IMR-90 (cell line): ENCODE data around the gene MADD. TPM values are rescaled to one million over a fixed set of nuclear protein-coding genes. Genes with fewer than 3 reads are reported as not detected.

Experiments used
- ATAC-seq: fragments of 200-7000 bp; cut with Tn5 transposase; 2 replicates; pipeline ENCODE4 v1.9.1; 2020; ENCODE audit warnings: low read depth, mild to moderate bottlenecking, moderate library complexity
- BruUV-seq: library from RNA; stranded (reverse); fragments of 400-500 nt; replicated peaks from 2 replicates; lab custom pipeline; 2021; lab: Mats Ljungman, UMichigan
- CTCF ChIA-PET: fragments of 300-600 bp; formaldehyde crosslinking; extraction: SDS; loops from one replicate; lab custom pipeline; 2021; ENCODE audit warnings: antibody characterized with exemption; lab: Yijun Ruan, JAX
- POLR2A ChIA-PET: fragments of 300-600 bp; sonication (Branson Sonifier 250); formaldehyde crosslinking; loops from one replicate; lab custom pipeline; 2022; ENCODE audit warnings: antibody characterized with exemption; ENCODE audit not compliant: unreplicated experiment; lab: Charles Lee
- DNase-seq: peaks from one replicate; pipeline ENCODE4 v3.0.0; 2013
- H2AFZ ChIP-seq: replicated peaks from 2 replicates; pipeline ENCODE3; 2013; ENCODE audit warnings: low read length, mild to moderate bottlenecking; ENCODE audit not compliant: poor library complexity
- H2AK5ac ChIP-seq: 2 replicates; pipeline ENCODE4 v1.6.1; 2013; ENCODE audit warnings: low read depth, low read length, inconsistent platforms
- H2AK9ac ChIP-seq: replicated peaks from 2 replicates; pipeline ENCODE3; 2013; ENCODE audit warnings: mild to moderate bottlenecking, low read depth, low read length, moderate library complexity; ENCODE audit not compliant: poor library complexity
- H2BK120ac ChIP-seq: 2 replicates; pipeline ENCODE4 v1.6.1; 2013; ENCODE audit warnings: low read depth, low read length, inconsistent platforms
- H2BK15ac ChIP-seq: 3 replicates; pipeline ENCODE4 v1.6.1; 2013; ENCODE audit warnings: low read depth, low read length, inconsistent platforms
- H2BK20ac ChIP-seq: 2 replicates; pipeline ENCODE4 v1.6.1; 2013; ENCODE audit warnings: low read depth, mild to moderate bottlenecking, inconsistent platforms, low read length, moderate library complexity
- H2BK5ac ChIP-seq: 2 replicates; pipeline ENCODE4 v1.6.1; 2013; ENCODE audit warnings: mild to moderate bottlenecking, low read depth, low read length, inconsistent platforms; ENCODE audit not compliant: poor library complexity, severe bottlenecking
- H3K14ac ChIP-seq: replicated peaks from 2 replicates; pipeline ENCODE4 v1.6.1; 2013; ENCODE audit warnings: low read depth, low read length, inconsistent platforms
- H3K18ac ChIP-seq: 2 replicates; pipeline ENCODE4 v1.6.1; 2013; ENCODE audit warnings: low read depth, low read length, control low read depth
- H3K23ac ChIP-seq: 2 replicates; pipeline ENCODE4 v1.6.1; 2013; ENCODE audit warnings: low read depth, low read length, inconsistent platforms
- H3K27ac ChIP-seq: 2 replicates; pipeline ENCODE4 v1.5.1; 2013; ENCODE audit warnings: mild to moderate bottlenecking, control low read depth, low read length; ENCODE audit not compliant: insufficient read depth
- H3K27me3 ChIP-seq: 2 replicates; pipeline ENCODE4 v1.6.1; 2013; ENCODE audit warnings: low read length; ENCODE audit not compliant: control insufficient read depth, insufficient read depth
- H3K36me3 ChIP-seq: 2 replicates; pipeline ENCODE4 v1.6.1; 2013; ENCODE audit warnings: low read length, mixed read lengths; ENCODE audit not compliant: control insufficient read depth, insufficient read depth
- H3K4ac ChIP-seq: 2 replicates; pipeline ENCODE4 v1.6.1; 2013; ENCODE audit warnings: low read depth, low read length, inconsistent platforms
- H3K4me1 ChIP-seq: 2 replicates; pipeline ENCODE4 v1.6.1; 2013; ENCODE audit warnings: low read length, mixed read lengths; ENCODE audit not compliant: control insufficient read depth, insufficient read depth
- H3K4me2 ChIP-seq: 2 replicates; pipeline ENCODE4 v1.6.1; 2013; ENCODE audit warnings: low read depth, mild to moderate bottlenecking, control low read depth, low read length, moderate library complexity
- H3K4me3 ChIP-seq: 2 replicates; pipeline ENCODE4 v1.5.1; 2013; ENCODE audit warnings: low read depth, mild to moderate bottlenecking, control low read depth, low read length, moderate library complexity; ENCODE audit not compliant: insufficient read depth
- H3K56ac ChIP-seq: 2 replicates; pipeline ENCODE4 v1.6.1; 2013; ENCODE audit warnings: low read length, inconsistent platforms; ENCODE audit not compliant: insufficient read depth; ENCODE audit errors: extremely low read depth
- H3K79me1 ChIP-seq, 2 experiments: 2 replicates each; pipeline ENCODE4 v1.6.1; 2013; ENCODE audit warnings: low read length in 2 of 2, inconsistent platforms in 1 of 2, low read depth in 1 of 2
- H3K9ac ChIP-seq: 2 replicates; pipeline ENCODE4 v1.6.1; 2013; ENCODE audit warnings: low read depth, low read length, control low read depth
- H3K9me1 ChIP-seq: 2 replicates; pipeline ENCODE4 v1.6.1; 2013; ENCODE audit warnings: low read length, inconsistent platforms; ENCODE audit not compliant: insufficient read depth
- H3K9me3 ChIP-seq: 2 replicates; pipeline ENCODE4 v1.6.1; 2013; ENCODE audit warnings: low read length; ENCODE audit not compliant: control insufficient read depth, insufficient read depth
- H4K20me1 ChIP-seq: 2 replicates; pipeline ENCODE4 v1.6.1; 2013; ENCODE audit warnings: low read length, inconsistent platforms; ENCODE audit not compliant: insufficient read depth
- H4K5ac ChIP-seq: 2 replicates; pipeline ENCODE4 v1.6.1; 2013; ENCODE audit warnings: mild to moderate bottlenecking, low read depth, low read length, control low read depth
- H4K8ac ChIP-seq, 2 experiments: 2 replicates each; pipeline ENCODE4 v1.6.1; 2013; ENCODE audit warnings: low read depth in 2 of 2, low read length in 2 of 2, control low read depth in 1 of 2, inconsistent platforms in 1 of 2
- H4K91ac ChIP-seq: 2 replicates; pipeline ENCODE4 v1.6.1; 2013; ENCODE audit warnings: low read depth, low read length, inconsistent platforms; ENCODE audit not compliant: insufficient read depth
- BHLHE40 ChIP-seq: fragments of 150-350 bp; IDR thresholded peaks from 2 replicates; pipeline ENCODE4 v1.6.1; 2016; ENCODE audit warnings: mild to moderate bottlenecking, low read depth, low read length
- FOS ChIP-seq: fragments of 150-350 bp; IDR thresholded peaks from 2 replicates; pipeline ENCODE4 v1.6.1; 2016; ENCODE audit warnings: low read depth, low read length
- MAZ ChIP-seq: IDR thresholded peaks from 2 replicates; pipeline ENCODE4 v1.6.1; 2012; ENCODE audit warnings: low read depth, mild to moderate bottlenecking, low read length, improper control_type of control experiment, moderate library complexity, borderline replicate concordance
- NFE2L2 ChIP-seq: fragments of 150-350 bp; IDR thresholded peaks from 2 replicates; pipeline ENCODE4 v1.6.1; 2016; ENCODE audit warnings: low read depth, mild to moderate bottlenecking, low read length
- RAD21 ChIP-seq: IDR thresholded peaks from 2 replicates; pipeline ENCODE4 v1.6.1; 2012; ENCODE audit warnings: low read length, improper control_type of control experiment
- RFX5 ChIP-seq: IDR thresholded peaks from 2 replicates; pipeline ENCODE4 v1.8.0; 2012; ENCODE audit warnings: low read depth, mild to moderate bottlenecking, low read length, moderate library complexity
- USF2 ChIP-seq: fragments of 150-350 bp; IDR thresholded peaks from 2 replicates; pipeline ENCODE4 v1.6.1; 2017; ENCODE audit warnings: mild to moderate bottlenecking, antibody characterized with exemption, low read length, low read depth
- WGBS, 2 experiments: methylation state at CpG; one replicate each; pipeline versions ENCODE4 v1.1.5 to v1.1.7; 2013; ENCODE audit warnings: missing lambda C conversion rate in 2 of 2; ENCODE audit not compliant: insufficient read length in 1 of 2; ENCODE audit errors: extremely low coverage in 2 of 2; 5-methylcytosine and 5-hydroxymethylcytosine counted together
- dilution Hi-C: fragments of 300-500 bp; cut with HindIII; formaldehyde crosslinking; loops from one replicate; pipeline ENCODE4 v1.14.3; 2018; ENCODE audit warnings: low sequenced_read_pairs; ENCODE audit not compliant: unreplicated experiment
- in situ Hi-C: fragments of 300-500 bp; cut with MboI; formaldehyde crosslinking; loops from 3 replicates; pipeline ENCODE4 v1.14.3; 2019; ENCODE audit warnings: low sequenced_read_pairs, inconsistent platforms, mixed read lengths
- intact Hi-C: fragments of 100-400 bp; cut with micrococcal nuclease; formaldehyde crosslinking; loops from 2 replicates; pipeline ENCODE4 v1.10.0; 2022
- polyA plus RNA-seq, 3 experiments: library from polyadenylated mRNA; depleted of rRNA; stranded (reverse); fragments of >200 nt; gene quantifications; 2 replicates each; pipeline ENCODE4 v1.2.3, GENCODE V29; 2012; ENCODE audit warnings: low replicate concordance in 1 of 3
- total RNA-seq: library from RNA; depleted of rRNA; stranded (reverse); fragments of >200 nt; gene quantifications from 2 replicates; pipeline ENCODE4 v1.2.3, GENCODE V29; 2012

Gene MADD
- total and polyA plus RNA-seq, 2 of the 4 experiments (the other 2 are of a cell fraction) = 13.3 to 16.4 TPM

- DNase-seq = no peak
- H2BK120ac ChIP-seq = no peak overlapping the region
- H2BK15ac ChIP-seq = no peak overlapping the region
- peaks cover 20% of the 10 kb centered on the region for H3K9me1 ChIP-seq
- H3K23ac ChIP-seq = no peak overlapping the region
- H3K18ac ChIP-seq = no peak overlapping the region
- no peak overlapping the region for H3K4me3 ChIP-seq
- BruUV-seq = no TSS peak
- H3K27ac ChIP-seq = no peak overlapping the region
- ChIA-PET POLR2A (no interaction called here), CTCF (no interaction called here)
- no peaks in the 10 kb centered on the region for H3K4me1 ChIP-seq
- H4K5ac ChIP-seq = no peak overlapping the region
- H3K27me3 ChIP-seq = peaks cover 9% of the 10 kb centered on the region
- no peak overlapping the region for H3K9ac ChIP-seq
- in situ Hi-C loops (loop anchor here (25.0 kb wide), 1 partner anchor 473 kb away; no protein-coding TSS in a partner anchor), dilution Hi-C loops (no loop called here), intact Hi-C loops (no loop called here)
- H2BK5ac ChIP-seq = no peak overlapping the region
- no peaks in the 10 kb centered on the region for H4K20me1 ChIP-seq
- peaks cover 0 to 2% of the 10 kb centered on the region in 2 experiments; a peak in 1 of 4 replicates for H3K79me1 ChIP-seq
- WGBS, 2 experiments = 80% methylated on average over 6 of the region's 15 CpGs; no CpG with 5 or more reads in 1 of the 2 experiments
- no peak overlapping the region for H4K91ac ChIP-seq
- no peaks in the 10 kb centered on the region for H3K9me3 ChIP-seq
- H3K36me3 ChIP-seq = no peaks in the 10 kb centered on the region
- no peak overlapping the region for H3K56ac ChIP-seq
- no peak overlapping the region for H2AK9ac ChIP-seq
- H3K4me2 ChIP-seq = no peak overlapping the region
- H2AFZ ChIP-seq = no peak overlapping the region
- no peak overlapping the region for H3K4ac ChIP-seq
- H2BK20ac ChIP-seq = no peak overlapping the region
- TF ChIP-seq NFE2L2 = no peak
- TF ChIP-seq BHLHE40 = no peak
- no peak for TF ChIP-seq RAD21
- no peak for TF ChIP-seq MAZ
- no peak for TF ChIP-seq FOS
- TF ChIP-seq RFX5 = no peak
- TF ChIP-seq USF2 = no peak
- no peak for ATAC-seq
- H2AK5ac ChIP-seq = no peak overlapping the region
- H4K8ac ChIP-seq = no peak overlapping the region
- H3K14ac ChIP-seq = no peak overlapping the region
Observed at GRCh38 chr11:47360341-47360740, 90.4 kb downstream of the MADD start.
